OCI-LY7 (cell line): ENCODE results near the gene LMAN2L. TPM values are rescaled to one million over a fixed set of nuclear protein-coding genes. Genes with fewer than 3 reads are reported as not detected.
A peak's percentile ranks its signal among the peaks of the same experiment; 100 is the strongest.

Experiments
- BruUV-seq: library from RNA; stranded (reverse); fragments of 400-500 nt; replicated peaks from 2 replicates; lab custom pipeline; 2021; lab: Mats Ljungman, UMichigan
- CTCF ChIA-PET: fragments of 300-600 bp; sonication (Branson Sonifier 250); formaldehyde crosslinking; loops from one replicate; lab custom pipeline; 2022; ENCODE audit warnings: antibody characterized with exemption; ENCODE audit not compliant: unreplicated experiment; lab: Charles Lee
- POLR2A ChIA-PET: fragments of 300-600 bp; sonication (Branson Sonifier 250); formaldehyde crosslinking; loops from one replicate; lab custom pipeline; 2022; ENCODE audit warnings: antibody characterized with exemption; lab: Charles Lee
- DNase-seq: peaks from one replicate; pipeline ENCODE4 v3.0.0-alpha.2; 2015; ENCODE audit warnings: low spot score
- H2AFZ ChIP-seq: fragments of 200-600 bp; sonication (generic), shearing (Covaris generic); 2 replicates; pipeline ENCODE4 v1.6.1; 2014; ENCODE audit warnings: mild to moderate bottlenecking, antibody characterized with exemption, low read length, moderate library complexity
- H3K27ac ChIP-seq: fragments of 200-600 bp; sonication (generic); 2 replicates; pipeline ENCODE4 v1.5.1; 2014; ENCODE audit warnings: mixed run types, low read depth, mild to moderate bottlenecking, moderate library complexity, low read length, inconsistent platforms; ENCODE audit not compliant: poor library complexity, severe bottlenecking
- H3K36me3 ChIP-seq: fragments of 200-600 bp; sonication (generic); 2 replicates; pipeline ENCODE4 v1.6.1; 2014; ENCODE audit warnings: mild to moderate bottlenecking, antibody characterized with exemption, low read length, moderate library complexity, mixed read lengths; ENCODE audit not compliant: insufficient read depth
- H3K4me1 ChIP-seq: fragments of 200-600 bp; sonication (generic); 2 replicates; pipeline ENCODE4 v1.5.1; 2014; ENCODE audit warnings: mild to moderate bottlenecking, low read length; ENCODE audit not compliant: insufficient read depth, poor library complexity, severe bottlenecking
- H3K4me2 ChIP-seq: fragments of 200-600 bp; sonication (generic); 2 replicates; pipeline ENCODE4 v1.6.1; 2014; ENCODE audit warnings: mild to moderate bottlenecking, low read length
- H3K4me3 ChIP-seq: fragments of 200-600 bp; sonication (generic); 2 replicates; pipeline ENCODE4 v1.5.1; 2014; ENCODE audit warnings: mild to moderate bottlenecking, low read depth, low read length; ENCODE audit not compliant: poor library complexity, severe bottlenecking
- H3K79me2 ChIP-seq: fragments of 200-600 bp; sonication (generic); 2 replicates; pipeline ENCODE4 v1.6.1; 2016; ENCODE audit warnings: low read depth, mild to moderate bottlenecking, low read length, moderate library complexity, mixed read lengths; ENCODE audit not compliant: insufficient read depth
- H3K9me2 ChIP-seq: fragments of 200-600 bp; sonication (generic); 2 replicates; pipeline ENCODE4 v1.6.1; 2016; ENCODE audit warnings: mild to moderate bottlenecking, low read length, mixed read lengths; ENCODE audit not compliant: insufficient read depth
- H3K9me3 ChIP-seq: fragments of 200-600 bp; sonication (generic); 2 replicates; pipeline ENCODE4 v1.6.1; 2014; ENCODE audit warnings: mild to moderate bottlenecking, mixed run types, low read length, mixed read lengths
- H4K20me1 ChIP-seq: fragments of 200-600 bp; sonication (generic); 2 replicates; pipeline ENCODE4 v1.6.1; 2014; ENCODE audit warnings: mild to moderate bottlenecking, antibody characterized with exemption, low read length, moderate library complexity, mixed read lengths; ENCODE audit not compliant: insufficient read depth
- CTCF ChIP-seq: fragments of 200-600 bp; sonication (generic); conservative IDR thresholded peaks from 2 replicates; pipeline ENCODE4 v1.5.1; 2014; ENCODE audit warnings: mild to moderate bottlenecking, antibody characterized with exemption, low read length, moderate library complexity, mixed read lengths
- EZH2phosphoT487 ChIP-seq: fragments of 200-600 bp; sonication (generic); IDR thresholded peaks from 2 replicates; pipeline ENCODE4 v1.6.1; 2018; ENCODE audit warnings: low read depth, borderline replicate concordance, mild to moderate bottlenecking, mixed run types, antibody characterized with exemption, low read length, moderate library complexity, mixed read lengths
- intact Hi-C: fragments of 100-400 bp; cut with micrococcal nuclease; formaldehyde crosslinking; loops from one replicate; pipeline ENCODE4 v1.10.0; 2022; ENCODE audit not compliant: unreplicated experiment
- total RNA-seq, 2 experiments: library from RNA; depleted of rRNA in 1 of 2; stranded (reverse); fragments of >200 nt in 1 of 2; shearing (Covaris generic) in 1 of 2; gene quantifications; 2 replicates each; pipeline ENCODE4 v1.2.3, GENCODE V29; 2014 to 2022

LMAN2L gene
- total RNA-seq, 2 experiments from 2014 or later = 11.3 to 12.9 TPM

- Histone ChIP-seq H3K9me2 (no peaks in the 10 kb centered on the region), H2AFZ (no peak overlapping the region), H3K4me2 (no peak overlapping the region), H3K4me1 (peaks cover 58% of the 10 kb centered on the region), H3K27ac (peak overlapping the region; percentile 58), H3K9me3 (no peaks in the 10 kb centered on the region), H3K36me3 (no peaks in the 10 kb centered on the region), H3K79me2 (peaks cover 11% of the 10 kb centered on the region; the same call in 1 of the 2 replicates), H3K4me3 (no peak overlapping the region), H4K20me1 (no peaks in the 10 kb centered on the region)
- no TSS peak for BruUV-seq
- POLR2A ChIA-PET = interaction anchor here (0.8 to 2.6 kb wide), 4 partner anchors 10 to 28 kb away, joined by 3 to 44 read pairs (median 12); partner anchors contain the start of gene CNNM4
- CTCF ChIA-PET = interaction anchor here (2.8 kb wide), 1 partner anchor 12 kb away, joined by 20 read pairs; no protein-coding TSS in a partner anchor
- TF ChIP-seq CTCF = no peak
- TF ChIP-seq EZH2phosphoT487 = no peak
- intact Hi-C loops = no loop called here
- no peak for DNase-seq
These were observed 35.3 kb upstream of the LMAN2L start for GRCh38 chr2:96775160-96775559.

- Histone ChIP-seq H3K4me2 (peak overlapping the region; percentile 72), H3K4me3 (peak overlapping the region; percentile 65), H3K4me1 (peaks cover 65% of the 10 kb centered on the region), H3K9me2 (no peaks in the 10 kb centered on the region), H3K9me3 (no peaks in the 10 kb centered on the region), H2AFZ (peak overlapping the region; percentile 56), H3K36me3 (no peaks in the 10 kb centered on the region), H4K20me1 (no peaks in the 10 kb centered on the region), H3K79me2 (peaks cover 11% of the 10 kb centered on the region; the same call in 1 of the 2 replicates), H3K27ac (peak overlapping the region; percentile 58)
- peak; percentile 79 for DNase-seq
- intact Hi-C loops = no loop called here
- ChIA-PET POLR2A (interaction anchor here (0.6 to 2.6 kb wide), 18 partner anchors 9 to 1954 kb away, joined by 3 to 44 read pairs (median 4); partner anchors contain the start of genes CNNM3 and CNNM4), CTCF (interaction anchor here (1.3 to 2.8 kb wide), 2 partner anchors 11 to 13 kb away, joined by 5 to 20 read pairs; partner anchors contain the start of gene CNNM4)
- TF ChIP-seq CTCF (no peak), EZH2phosphoT487 (no peak)
- BruUV-seq = no TSS peak
These were observed 34.1 kb upstream of the LMAN2L start for GRCh38 chr2:96773922-96774321.
